GM20431 (cell line): ENCODE measurements around the gene MYO7A.

ENCODE experiments used
- in situ Hi-C: fragments of 300-500 bp; cut with MseI, MboI; formaldehyde crosslinking; loops from one replicate; pipeline ENCODE4 v1.15.0; 2020; ENCODE audit warnings: low sequenced_read_pairs; ENCODE audit not compliant: unreplicated experiment

Gene MYO7A

GRCh38 chr11:77142091-77142975 lies 14.3 kb downstream of the MYO7A start:
- in situ Hi-C loops: no loop called here

DNA sequence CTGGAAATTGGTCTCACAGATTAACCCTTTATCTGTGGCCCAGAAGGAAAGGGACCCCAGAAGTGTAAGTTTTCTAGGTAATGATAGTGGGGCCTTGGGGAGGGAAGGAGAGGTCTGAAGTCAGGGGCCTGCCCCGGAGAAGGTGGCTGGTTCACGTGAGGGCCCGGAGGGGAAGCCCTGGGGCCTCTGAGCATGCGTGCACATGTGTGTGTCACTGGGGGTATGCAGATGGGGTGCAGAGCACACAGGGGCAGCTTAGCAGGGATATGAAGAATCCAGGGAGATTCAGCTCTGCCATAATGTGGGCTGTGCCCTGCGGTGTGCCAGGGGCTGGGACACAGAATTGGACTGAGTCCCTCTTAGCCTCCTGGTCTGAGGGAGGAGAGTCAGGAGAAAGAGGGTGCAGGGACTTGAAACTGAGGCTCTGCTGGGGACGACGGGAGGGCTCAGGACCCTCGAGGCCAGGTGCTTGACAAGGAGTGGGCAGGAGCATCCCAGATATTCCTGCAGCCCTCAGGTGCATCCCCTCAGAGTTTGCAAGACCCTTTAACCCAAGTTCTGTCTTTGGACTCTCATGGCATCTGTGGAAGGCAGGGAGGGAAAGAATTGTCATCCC lies 15.5 kb downstream of the MYO7A start:
- in situ Hi-C loops: no loop called here

GRCh38 chr11:77144196-77144856 lies 16.3 kb downstream of the MYO7A start:
- in situ Hi-C loops: no loop called here

- in situ Hi-C loops: no loop called here
These were observed 16.9 kb downstream of the MYO7A start for GRCh38 chr11:77144857-77145428.

DNA sequence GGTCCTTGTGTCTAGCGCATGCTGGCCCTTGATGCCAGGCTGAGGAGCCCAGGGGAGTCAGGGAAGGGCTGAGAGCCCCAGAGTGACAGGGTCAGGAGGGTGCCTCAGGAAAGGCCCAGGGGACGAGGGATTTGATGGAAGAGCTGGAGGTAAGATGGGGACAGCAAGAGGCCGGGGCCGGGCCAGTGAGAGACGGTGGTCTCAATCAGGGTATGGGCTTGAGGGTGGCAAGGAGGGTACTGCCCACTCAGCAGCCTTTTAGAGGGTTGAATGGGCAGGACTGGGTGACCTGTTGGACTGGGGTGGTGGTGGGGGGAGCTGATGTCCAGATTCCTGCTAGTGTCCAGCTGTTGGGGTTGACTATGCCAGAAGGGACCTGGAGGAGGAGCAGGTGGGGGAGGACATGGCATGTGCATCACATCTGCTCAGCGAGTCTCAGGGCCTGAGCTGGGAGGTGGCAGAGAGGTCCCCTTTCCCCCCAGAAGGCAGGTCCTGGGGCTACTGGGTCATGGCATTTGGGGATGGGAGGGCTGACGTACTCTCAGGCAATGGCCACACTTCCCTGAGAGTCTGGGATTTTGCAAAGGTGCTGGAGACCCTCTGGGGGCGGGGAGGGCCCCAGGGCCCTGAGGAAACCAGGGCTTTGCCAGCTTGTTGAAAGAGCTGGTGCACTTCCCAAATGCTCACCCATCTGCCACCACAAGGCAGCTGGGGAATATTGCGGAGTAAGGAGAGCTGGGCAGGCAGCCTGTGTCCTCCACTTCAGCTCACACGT lies 18.4 kb downstream of the MYO7A start:
- in situ Hi-C loops: no loop called here

GRCh38 chr11:77147036-77147315 lies 18.9 kb downstream of the MYO7A start:
- in situ Hi-C loops: no loop called here

- in situ Hi-C loops: no loop called here
These were observed 19.7 kb downstream of the MYO7A start for GRCh38 chr11:77147668-77148321.

- in situ Hi-C loops: no loop called here
These were observed 21.1 kb downstream of the MYO7A start for GRCh38 chr11:77148963-77149715.

DNA sequence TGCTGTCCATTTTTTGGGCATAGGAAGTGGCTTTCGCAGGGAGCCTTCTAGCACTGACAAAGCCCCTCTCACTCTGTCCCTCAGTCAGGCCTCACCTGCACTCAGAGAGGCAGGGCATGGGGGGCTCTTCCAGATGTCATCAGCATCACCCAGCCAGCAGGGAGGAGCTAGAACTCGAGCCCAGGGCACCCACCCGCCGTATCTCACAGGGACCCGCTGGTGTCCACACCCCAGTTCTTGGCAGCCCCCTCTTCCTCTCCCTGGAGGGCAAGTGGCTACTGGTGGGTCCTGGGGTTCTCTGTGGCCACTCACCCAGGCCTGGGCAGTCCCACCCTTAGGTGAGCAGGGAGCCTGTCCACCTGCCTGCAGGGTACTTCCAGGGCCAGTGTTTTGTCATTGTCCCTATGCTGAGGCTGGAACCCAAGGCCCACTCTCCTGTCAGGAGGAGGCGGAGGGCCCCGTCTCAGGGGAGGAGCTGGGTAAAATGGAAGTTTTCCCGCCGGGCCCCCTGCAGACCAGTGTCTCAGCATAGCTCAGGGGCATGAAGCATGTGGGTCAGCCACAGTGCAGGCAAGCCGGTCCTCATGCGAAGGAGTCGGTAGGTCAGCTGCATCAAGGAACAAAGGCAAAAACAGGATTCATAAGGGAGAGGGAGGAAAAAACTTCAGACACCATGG lies 21.8 kb downstream of the MYO7A start:
- in situ Hi-C loops: no loop called here

DNA sequence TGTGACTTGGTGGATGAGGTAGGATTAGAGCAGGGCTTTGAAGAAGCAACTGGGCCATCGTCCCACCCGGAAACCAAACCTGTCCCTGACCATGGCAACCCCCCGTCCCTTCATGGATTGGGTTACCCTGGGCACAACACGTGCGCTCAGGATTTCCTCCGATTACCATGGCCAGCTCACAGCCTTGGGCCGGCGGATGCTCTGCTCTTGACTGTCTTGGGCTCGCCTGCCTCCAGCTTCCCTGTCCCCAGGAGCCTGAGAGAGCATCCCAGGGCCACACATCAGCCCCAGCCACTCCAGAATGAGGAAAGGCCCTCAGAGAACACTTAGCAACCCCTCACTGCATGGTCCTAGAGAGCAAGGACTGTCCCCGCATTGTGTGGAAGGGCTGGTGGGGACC lies 22.8 kb downstream of the MYO7A start:
- in situ Hi-C loops: no loop called here

- in situ Hi-C loops: no loop called here
These were observed 23.9 kb downstream of the MYO7A start for GRCh38 chr11:77151804-77152509.

DNA sequence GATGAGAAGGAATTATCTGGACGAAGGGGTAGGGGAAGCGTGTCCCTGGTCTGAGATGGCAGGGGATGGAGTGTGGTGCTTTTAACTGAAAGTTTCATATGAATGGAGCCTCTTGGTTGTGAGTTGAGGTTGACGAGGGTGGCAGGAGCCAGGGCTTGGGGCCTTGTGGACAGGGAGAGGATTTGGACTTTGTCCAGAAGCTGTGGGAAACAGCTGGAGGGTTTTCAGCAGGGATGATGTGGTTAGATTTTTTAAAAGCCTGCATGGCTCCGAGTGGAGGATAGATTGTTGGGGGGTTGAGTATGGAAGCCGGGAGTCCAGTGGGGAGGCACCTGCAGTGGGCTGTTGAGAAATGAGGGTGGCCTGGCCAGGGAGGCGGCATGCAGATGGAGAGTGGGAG lies 24.8 kb downstream of the MYO7A start:
- in situ Hi-C loops: no loop called here

DNA sequence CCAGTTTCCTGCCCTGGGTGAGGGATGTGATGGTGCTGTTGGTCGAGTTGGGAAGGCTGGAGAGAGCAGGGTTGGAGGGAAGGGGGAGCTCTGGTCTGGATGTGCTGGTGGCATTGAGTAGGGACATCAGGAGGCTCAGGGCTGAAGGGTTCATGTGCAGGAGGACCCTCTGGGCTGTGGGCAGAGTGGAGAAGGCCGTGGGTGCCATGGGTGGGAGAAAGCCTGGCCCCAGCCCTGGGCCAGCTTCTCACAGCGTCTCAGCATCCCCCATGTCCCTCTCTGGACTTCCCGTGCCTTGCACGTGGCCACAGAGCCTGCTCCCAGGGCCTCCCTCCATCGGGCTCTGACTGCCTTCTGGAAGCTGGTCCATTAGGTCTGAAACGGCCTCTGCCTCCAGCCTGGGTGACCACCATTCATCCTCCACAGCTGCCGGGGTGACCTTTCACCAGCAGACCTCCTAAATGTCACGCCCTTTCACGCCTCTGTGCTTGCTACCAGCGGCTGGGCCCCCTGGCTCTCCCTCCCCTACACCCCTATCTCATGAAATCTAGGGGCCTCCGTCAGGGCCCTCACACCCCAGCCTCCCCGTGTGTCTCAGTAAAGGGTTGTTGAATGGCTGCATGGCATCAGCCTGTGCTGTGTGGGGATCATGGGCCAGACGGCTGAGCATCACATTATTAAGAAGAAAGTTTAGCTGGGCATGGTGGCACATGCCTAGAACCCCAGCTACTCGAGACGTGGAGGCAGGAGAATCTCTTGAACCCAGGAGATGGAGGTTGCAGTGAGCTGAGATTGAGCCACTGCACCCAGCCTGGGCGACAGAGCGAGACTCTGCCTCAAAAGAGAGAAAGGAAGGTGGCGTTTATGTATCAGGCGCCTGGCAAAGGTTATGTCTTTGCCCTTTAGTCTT lies 25.5 kb downstream of the MYO7A start:
- in situ Hi-C loops: no loop called here

GRCh38 chr11:77154381-77155081 lies 26.5 kb downstream of the MYO7A start:
- in situ Hi-C loops: no loop called here

GRCh38 chr11:77155082-77155475 lies 27.0 kb downstream of the MYO7A start:
- in situ Hi-C loops: no loop called here

DNA sequence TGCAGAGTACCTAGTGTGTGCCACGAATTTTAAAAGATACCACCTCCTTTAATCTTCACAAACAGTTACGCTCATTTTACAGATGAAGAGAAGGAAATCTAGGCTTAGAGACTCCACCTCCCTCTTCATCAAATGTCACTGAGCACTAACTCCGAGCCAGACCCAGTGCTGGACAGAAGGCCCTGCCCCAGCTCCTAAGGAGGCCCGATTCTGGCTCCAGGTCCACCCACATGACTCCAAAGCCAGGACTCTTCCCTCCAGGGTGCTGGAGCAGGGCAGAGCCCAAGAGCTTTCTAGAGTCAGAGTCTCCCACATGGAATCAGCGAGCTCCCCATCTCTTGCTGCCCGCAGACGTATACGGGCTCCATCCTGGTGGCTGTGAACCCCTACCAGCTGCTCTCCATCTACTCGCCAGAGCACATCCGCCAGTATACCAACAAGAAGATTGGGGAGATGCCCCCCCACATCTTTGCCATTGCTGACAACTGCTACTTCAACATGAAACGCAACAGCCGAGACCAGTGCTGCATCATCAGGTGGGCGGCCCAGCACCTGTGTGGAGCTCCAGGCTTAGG lies 27.6 kb downstream of the MYO7A start:
- in situ Hi-C loops: no loop called here
